ENCODE measurements around the gene ZCWPW1.

Gene ZCWPW1

DNA sequence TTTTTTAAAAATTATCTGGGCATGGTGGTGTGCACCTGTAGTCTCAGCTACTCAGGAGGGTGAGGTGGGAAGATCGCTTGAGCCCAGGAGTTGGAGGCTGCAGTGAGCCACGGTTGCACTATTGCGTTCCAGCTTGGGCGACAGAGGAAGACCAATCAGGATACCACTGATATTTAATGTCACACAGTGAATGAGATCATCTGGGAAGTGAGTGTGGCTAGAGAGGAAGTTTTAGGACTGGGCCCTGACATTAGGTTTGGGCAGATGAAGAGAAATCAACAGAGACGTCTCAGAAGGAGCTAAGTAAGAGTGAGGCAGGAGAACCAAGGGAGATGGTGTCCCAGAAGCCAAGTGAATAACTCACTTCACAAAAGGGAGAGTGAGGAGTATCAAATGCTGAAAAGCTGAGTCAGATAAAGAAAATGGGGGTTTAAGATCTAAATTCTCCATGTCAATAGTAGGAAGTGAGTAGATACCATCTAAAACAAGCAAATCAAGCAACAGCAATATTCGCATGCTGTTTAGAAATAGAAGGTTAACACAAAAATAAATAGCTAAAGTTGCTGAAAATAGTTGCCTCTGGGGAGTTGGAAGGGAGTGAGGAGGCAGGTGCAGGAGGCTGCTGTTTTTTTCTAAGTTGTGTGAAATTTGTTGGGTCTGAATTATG, 43.7 kb downstream of the ZCWPW1 start:
- TF ChIP-seq GATA2 (IDR thresholded peaks at IDR 0.05; ENCODE audit: low read depth, low read length) = no peak
- no peak for TF ChIP-seq GATA3 (IDR thresholded peaks at IDR 0.05; ENCODE audit: low read depth, low read length)

DNA sequence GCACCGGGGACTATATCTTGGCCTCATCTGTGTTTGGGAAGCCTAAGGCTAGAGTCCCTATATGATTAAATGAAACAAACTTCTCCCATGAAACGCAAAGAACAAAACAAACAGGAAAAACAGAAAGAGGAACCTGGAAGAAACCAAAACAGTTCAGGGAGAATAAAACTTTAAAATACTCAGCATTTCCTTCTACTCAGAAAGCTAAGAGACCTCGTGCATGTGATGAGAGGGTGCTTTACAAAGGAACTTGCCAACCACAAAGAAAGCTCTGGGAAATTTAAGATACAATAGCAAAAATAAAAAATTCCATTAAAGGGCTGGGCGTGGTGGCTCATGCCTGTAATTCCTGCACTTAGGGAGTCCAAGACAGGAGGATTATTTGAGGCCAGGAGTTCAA, 48.3 kb downstream of the ZCWPW1 start:
- TF ChIP-seq GATA3 (IDR thresholded peaks at IDR 0.05; ENCODE audit: low read depth, low read length) = no peak
- no peak for TF ChIP-seq GATA2 (IDR thresholded peaks at IDR 0.05; ENCODE audit: low read depth, low read length)

DNA sequence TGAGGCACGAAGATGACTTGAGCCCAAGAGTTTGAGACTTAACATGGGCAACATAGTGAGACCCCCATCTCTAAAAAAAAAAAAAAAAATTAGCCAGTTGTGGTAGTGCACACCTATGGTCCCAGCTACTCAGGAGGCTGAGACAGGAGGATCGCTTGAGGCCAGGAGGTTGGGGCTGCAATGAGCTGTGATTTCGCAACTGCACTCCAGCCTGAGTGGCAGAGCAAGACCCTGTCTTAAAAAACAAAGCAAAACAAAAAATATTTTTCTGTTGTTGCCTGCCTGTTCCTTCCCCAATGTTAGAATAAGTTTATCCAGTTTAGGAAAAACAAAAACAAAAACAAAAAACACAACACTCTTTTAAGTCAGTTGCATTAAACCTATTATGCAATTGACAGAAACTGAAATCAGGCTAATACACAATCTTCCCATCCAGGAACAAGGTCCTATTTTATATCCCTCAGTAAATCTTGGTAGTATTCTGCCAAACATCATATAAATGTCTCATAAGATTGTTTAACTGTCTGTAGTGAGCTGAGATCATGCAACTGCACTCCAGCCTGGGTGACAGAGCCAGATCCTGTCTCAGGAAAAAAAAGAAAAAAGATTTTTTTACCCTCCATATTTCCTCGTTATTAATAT, 50.3 kb downstream of the ZCWPW1 start:
- TF ChIP-seq GATA2 (IDR thresholded peaks at IDR 0.05; ENCODE audit: low read depth, low read length) (no peak), GATA3 (IDR thresholded peaks at IDR 0.05; ENCODE audit: low read depth, low read length) (no peak)

DNA sequence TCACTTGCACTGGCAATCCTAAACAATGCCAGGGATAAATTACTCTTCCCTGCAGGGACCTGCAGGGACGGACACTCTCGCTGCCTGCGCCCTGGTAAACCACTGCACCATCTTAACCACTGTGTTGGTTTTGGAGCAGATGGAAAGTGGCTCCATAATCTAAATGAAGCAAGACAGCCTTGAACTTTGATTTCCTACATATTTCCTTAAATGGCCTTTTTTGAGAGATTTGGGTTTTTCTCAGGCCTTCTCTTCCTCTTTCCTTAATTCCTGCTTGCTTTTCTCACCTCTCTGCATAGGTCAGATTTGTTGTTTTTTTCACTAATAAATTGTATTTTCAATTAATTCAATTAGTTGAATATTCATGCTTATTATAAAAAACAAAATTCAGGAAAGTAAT, 52.4 kb downstream of the ZCWPW1 start:
- TF ChIP-seq GATA2 (IDR thresholded peaks at IDR 0.05; ENCODE audit: low read depth, low read length) (no peak), GATA3 (IDR thresholded peaks at IDR 0.05; ENCODE audit: low read depth, low read length) (no peak)

DNA sequence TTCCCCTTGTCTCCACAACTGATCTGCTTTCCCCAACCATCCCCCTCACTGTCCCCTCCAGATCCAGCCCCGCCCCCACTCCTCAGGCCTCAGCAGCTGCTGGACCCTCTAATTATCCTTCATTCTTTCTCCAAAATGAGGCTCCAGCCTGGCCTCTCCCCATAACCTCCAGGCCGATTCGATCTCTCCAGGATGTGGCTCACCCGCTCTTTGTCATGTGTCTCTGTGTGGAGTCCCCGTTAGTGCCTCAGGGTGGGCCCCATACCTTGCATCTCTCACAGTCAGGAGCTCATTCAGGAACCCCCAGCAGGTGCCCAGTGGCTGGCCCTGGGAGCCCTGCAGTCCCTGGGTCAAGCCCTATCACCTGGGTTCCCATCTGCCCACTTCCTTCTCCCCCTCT, 53.9 kb downstream of the ZCWPW1 start:
- no peak for TF ChIP-seq GATA2 (IDR thresholded peaks at IDR 0.05; ENCODE audit: low read depth, low read length)
- no peak for TF ChIP-seq GATA3 (IDR thresholded peaks at IDR 0.05; ENCODE audit: low read depth, low read length)

DNA sequence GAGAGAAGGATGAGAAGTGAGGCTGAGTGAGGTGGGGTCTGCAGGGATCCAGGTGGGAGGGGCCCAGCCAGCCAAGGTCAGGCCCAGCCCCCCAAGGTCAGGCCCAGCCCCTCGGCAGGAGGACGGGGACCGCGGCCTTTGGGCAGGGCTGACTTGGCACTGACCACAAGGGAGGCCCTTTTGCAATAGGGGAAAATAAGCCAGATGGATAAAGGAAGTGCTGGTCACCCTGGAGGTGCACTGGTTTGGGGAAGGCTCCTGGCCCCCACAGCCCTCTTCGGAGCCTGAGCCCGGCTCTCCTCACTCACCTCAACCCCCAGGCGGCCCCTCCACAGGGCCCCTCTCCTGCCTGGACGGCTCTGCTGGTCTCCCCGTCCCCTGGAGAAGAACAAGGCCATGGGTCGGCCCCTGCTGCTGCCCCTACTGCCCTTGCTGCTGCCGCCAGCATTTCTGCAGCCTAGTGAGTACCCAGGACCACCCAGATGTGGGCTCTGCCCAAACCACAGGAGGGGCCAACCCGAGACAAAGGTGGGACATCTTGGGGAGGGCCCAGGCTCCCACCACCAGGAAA, 55.2 kb downstream of the ZCWPW1 start, which contains the start of gene PILRA:
Gene PILRA (plus strand): TSS at position 227 of the 571 bp plus-strand sequence. CDS start 170 bp downstream, at position 397.
- TF ChIP-seq GATA3 (IDR thresholded peaks at IDR 0.05; ENCODE audit: low read depth, low read length) (no peak), GATA2 (IDR thresholded peaks at IDR 0.05; ENCODE audit: low read depth, low read length) (no peak)

DNA sequence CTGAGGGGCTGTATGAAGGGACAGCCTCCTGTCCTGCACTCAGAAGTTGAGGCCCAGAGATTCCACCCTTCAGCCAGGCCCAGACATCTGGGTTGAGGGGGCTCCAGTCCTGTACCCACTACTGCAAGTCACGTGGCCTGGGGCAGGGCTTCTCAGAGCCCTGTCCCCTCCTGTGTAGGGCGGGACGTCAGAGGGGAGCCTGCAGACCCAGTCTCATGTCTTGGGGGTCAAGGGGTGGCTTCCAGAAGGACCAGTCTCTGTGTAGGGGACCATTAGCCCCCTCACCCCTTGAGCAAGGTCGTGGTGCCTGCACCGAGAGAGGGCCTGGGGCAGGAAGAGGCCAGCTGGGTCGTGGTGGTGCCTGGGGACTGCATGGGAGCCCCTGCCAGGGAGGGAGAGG, 55.8 kb downstream of the ZCWPW1 start:
- TF ChIP-seq GATA3 (IDR thresholded peaks at IDR 0.05; ENCODE audit: low read depth, low read length) (no peak), GATA2 (IDR thresholded peaks at IDR 0.05; ENCODE audit: low read depth, low read length) (no peak)

DNA sequence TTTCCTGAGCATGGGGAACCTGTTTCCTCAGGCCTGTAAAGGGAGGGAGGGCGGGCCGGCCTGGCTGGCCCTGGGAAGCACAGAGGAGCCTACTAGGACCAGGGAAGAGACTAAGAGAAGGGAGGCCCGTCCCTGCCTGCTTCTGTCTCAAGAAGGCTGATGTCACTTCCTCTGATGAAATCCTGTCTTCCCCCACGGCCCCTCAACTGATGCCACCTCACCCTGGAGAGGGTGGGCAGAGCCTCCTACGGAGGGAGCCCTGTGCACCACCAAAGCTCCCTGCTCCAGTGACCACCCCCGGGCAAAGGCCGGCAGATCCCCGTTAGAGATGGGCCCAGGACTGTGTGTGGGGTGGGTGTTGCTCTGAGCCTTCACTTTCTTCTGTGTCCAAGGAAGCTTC, 56.2 kb downstream of the ZCWPW1 start:
- TF ChIP-seq GATA3 (IDR thresholded peaks at IDR 0.05; ENCODE audit: low read depth, low read length) (no peak), GATA2 (IDR thresholded peaks at IDR 0.05; ENCODE audit: low read depth, low read length) (no peak)

DNA sequence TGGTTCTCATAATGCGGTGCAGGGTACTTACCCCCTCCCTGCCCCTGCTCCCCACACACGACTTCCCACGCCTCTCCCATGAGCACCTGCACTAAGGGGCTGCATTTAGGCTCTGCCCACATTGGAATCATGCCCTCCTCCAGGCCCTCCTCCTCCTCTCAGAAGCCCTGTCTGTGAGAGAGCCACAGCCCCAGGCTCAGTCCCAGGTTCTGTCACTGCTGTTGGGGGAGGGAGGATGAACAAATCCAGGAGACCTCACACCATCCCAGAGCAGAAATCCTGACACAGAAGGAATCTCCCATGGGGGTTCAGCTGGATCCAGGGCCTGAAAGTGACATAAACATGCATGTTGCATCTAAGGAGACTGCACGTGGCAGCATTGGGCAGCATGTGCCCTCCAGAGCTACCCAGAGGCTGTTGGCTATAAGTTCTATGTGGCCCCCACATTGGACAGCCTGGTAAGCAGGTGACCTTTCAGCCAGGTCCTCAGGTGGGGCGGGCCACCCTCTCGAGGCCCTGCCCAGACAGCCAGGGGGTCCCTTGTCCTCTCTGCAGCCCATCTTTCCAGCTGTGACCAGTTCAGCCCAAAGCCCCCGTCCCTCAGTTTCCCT, 56.8 kb downstream of the ZCWPW1 start:
- TF ChIP-seq GATA2 (IDR thresholded peaks at IDR 0.05; ENCODE audit: low read depth, low read length) = no peak
- TF ChIP-seq GATA3 (IDR thresholded peaks at IDR 0.05; ENCODE audit: low read depth, low read length) = no peak

DNA sequence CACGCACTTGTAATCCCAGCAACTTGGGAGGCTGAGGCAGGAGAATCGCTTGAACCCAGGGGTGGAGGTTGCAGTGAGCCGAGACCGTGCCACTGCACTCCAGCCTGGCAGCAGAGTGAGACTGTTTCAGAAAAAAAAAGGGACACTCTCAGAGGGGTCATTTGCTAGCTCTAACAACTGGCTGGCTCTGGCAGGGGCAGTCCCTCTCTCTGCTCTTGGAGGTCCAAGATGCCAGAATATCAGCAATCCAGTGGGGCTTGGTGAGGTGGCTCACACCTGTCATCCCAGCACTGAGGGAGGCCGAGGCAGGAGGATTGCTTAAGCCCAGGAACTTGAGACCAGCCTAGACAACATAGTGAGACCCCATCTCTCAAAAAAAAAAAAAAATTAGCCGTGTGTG, 57.8 kb downstream of the ZCWPW1 start:
- TF ChIP-seq GATA2 (IDR thresholded peaks at IDR 0.05; ENCODE audit: low read depth, low read length) = no peak
- TF ChIP-seq GATA3 (IDR thresholded peaks at IDR 0.05; ENCODE audit: low read depth, low read length) = no peak

DNA sequence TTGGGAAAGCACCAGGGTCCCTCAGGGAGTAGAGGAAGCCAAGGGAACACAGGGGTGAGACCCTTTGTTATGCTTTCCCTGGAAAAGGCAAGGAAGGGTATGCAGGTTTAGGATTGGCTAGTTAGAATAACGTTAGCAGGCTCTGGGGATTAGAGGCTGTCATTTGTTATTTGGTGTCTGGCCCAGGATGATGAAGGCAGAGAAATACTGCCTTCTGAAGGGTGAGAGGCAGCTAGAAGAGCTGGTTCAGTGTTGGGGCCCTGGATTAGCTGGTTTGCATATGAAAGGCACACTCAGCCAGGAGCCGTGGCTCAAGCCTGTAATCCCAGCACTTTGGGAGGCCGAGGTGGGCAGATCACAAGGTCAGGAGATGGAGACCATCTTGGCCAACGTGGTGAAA, 58.2 kb downstream of the ZCWPW1 start:
- TF ChIP-seq GATA2 (IDR thresholded peaks at IDR 0.05; ENCODE audit: low read depth, low read length) (no peak), GATA3 (IDR thresholded peaks at IDR 0.05; ENCODE audit: low read depth, low read length) (no peak)

DNA sequence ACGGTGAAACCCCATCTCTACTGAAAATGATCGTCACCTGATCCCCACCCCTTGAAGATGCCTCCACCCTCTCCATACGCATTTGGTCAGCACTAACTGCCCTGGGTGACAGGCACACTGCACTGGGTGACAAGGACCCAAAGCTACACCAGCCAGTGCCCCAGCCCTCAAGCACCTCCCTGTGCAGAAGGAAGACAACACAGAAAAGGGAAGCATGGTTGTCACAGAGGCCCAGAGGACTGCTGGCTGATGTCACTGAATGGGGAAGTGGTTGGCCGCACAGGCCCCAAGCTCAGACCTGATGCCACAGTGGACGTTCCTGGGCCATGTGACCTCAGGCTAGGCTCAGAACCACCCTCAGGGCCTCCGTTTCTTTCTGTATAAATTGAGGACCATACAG, 59.4 kb downstream of the ZCWPW1 start:
- no peak for TF ChIP-seq GATA2 (IDR thresholded peaks at IDR 0.05; ENCODE audit: low read depth, low read length)
- TF ChIP-seq GATA3 (IDR thresholded peaks at IDR 0.05; ENCODE audit: low read depth, low read length) = no peak

DNA sequence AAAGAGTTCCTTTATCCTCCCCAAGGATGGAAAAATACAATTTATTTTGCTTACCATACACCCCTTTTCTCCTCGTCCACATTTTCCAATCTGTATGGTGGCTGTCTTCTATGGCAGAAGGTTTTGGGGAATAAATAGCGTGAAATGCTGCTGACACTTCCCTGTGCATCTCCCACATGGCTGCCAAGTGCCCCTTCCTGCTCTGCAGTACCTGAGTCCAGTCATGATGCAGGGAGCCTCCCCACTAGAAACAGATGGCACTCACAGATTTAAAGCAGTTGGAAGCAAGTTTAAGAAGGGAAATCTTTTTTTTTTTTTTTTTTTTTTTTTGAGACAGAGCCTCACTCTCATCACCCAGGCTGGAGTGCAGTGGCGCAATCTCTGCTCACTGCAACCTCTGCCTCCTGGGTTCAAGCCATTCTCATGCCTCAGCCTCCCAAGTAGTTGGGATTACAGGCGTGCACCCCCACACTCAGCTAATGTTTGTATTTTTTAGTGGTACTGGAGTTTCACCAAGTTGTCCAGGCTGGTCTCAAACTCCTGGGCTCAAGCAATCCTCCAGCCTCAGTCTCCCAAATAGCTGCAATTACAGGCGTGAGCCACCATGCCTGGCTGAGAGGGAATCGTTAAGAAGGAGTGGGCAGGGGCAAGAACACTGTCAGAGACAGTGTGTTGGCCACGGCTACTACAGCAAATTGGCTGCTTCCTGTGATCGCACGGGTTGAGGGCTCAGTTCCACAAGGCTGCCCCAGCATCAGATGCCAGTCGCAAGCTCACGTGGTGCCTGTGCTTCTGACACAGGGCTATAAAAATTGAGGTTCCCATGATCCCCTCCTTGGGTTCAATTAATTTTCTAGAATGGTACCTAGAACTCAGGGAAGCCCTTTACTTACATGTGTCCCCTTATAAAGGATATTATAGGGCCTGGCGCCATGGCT, 60.6 kb downstream of the ZCWPW1 start:
- TF ChIP-seq GATA3 (IDR thresholded peaks at IDR 0.05; ENCODE audit: low read depth, low read length) (no peak), GATA2 (IDR thresholded peaks at IDR 0.05; ENCODE audit: low read depth, low read length) (no peak)

DNA sequence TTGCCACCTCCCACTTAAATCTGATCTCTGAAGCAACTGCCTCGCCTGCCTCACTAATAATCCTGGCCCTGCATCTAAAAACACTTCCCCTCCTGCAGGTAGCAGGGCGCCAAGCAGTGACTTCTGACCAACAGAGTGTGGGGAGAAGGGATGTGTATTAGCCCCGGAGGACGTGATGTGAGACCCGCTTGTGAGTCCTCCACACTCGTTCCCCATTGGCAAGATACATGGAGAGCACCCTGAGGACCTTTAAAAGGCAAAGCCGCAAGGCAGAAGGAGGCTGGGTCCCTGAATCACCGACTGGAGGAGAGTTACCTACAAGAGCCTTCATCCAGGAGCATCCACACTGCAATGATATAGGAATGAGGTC, 61.3 kb downstream of the ZCWPW1 start:
- no peak for TF ChIP-seq GATA2 (IDR thresholded peaks at IDR 0.05; ENCODE audit: low read depth, low read length)
- no peak for TF ChIP-seq GATA3 (IDR thresholded peaks at IDR 0.05; ENCODE audit: low read depth, low read length)

All from SH-SY5Y (cell line).